GM21737 (cell line): Measurements from ENCODE around the gene RPF1.
"Not testable (repeated sequence)": the region's sequence is repeated elsewhere in the genome, so short reads cannot be mapped to it uniquely, and the experiment has no call there.

Experiments
- ATAC-seq: cut with Tn5 transposase; IDR thresholded peaks from one replicate; pipeline ENCODE4 v1.9.1; 2021; ENCODE audit warnings: mild to moderate bottlenecking, moderate library complexity; ENCODE audit not compliant: unreplicated experiment

The RPF1 gene

GRCh38 chr1:84492726-84493125 is 13.7 kb downstream of the RPF1 start:
- ATAC-seq: no peak

GRCh38 chr1:84493747-84494146 is 14.7 kb downstream of the RPF1 start:
- no peak for ATAC-seq

GRCh38 chr1:84496498-84496897 is 17.4 kb downstream of the RPF1 start:
- no peak for ATAC-seq

- no peak for ATAC-seq
Measured at GRCh38 chr1:84497631-84498275, 18.7 kb downstream of the RPF1 start.

GRCh38 chr1:84502927-84503326 is 23.9 kb downstream of the RPF1 start:
- ATAC-seq: no peak

GRCh38 chr1:84504580-84505492 is 25.8 kb downstream of the RPF1 start:
- ATAC-seq: no peak

GRCh38 chr1:84505493-84506001 is 26.5 kb downstream of the RPF1 start:
- ATAC-seq: peak; percentile 30

- ATAC-seq: peak; percentile 82
Measured at GRCh38 chr1:84506002-84506728, 27.1 kb downstream of the RPF1 start, which contains the start of the genes GNG5 and SPATA1. GNG5 (minus strand) TSS chr1:84506581; CDS start chr1:84506091, 490 bp downstream. SPATA1 (plus strand) TSS chr1:84506386; CDS start chr1:84516360, 9,974 bp downstream.

- no peak for ATAC-seq
Measured at GRCh38 chr1:84506729-84507453, 27.8 kb downstream of the RPF1 start.

- ATAC-seq: not testable (repeated sequence)
Measured at GRCh38 chr1:84507887-84508286, 28.8 kb downstream of the RPF1 start.

GRCh38 chr1:84508510-84508909 is 29.4 kb downstream of the RPF1 start:
- no peak for ATAC-seq

GRCh38 chr1:84509029-84509428 is 30.0 kb downstream of the RPF1 start:
- no peak for ATAC-seq

- no peak for ATAC-seq
Measured at GRCh38 chr1:84510165-84510564, 31.1 kb downstream of the RPF1 start.

- no peak for ATAC-seq
Measured at GRCh38 chr1:84510668-84511067, 31.6 kb downstream of the RPF1 start.

GRCh38 chr1:84524590-84524989 is 45.5 kb downstream of the RPF1 start:
- no peak for ATAC-seq

GRCh38 chr1:84525779-84526178 is 46.7 kb downstream of the RPF1 start:
- ATAC-seq: no peak

GRCh38 chr1:84538599-84538998 is 59.5 kb downstream of the RPF1 start:
- no peak for ATAC-seq

- ATAC-seq: no peak
Measured at GRCh38 chr1:84539972-84540371, 60.9 kb downstream of the RPF1 start.

GRCh38 chr1:84540759-84541158 is 61.7 kb downstream of the RPF1 start:
- ATAC-seq: no peak

- no peak for ATAC-seq
Measured at GRCh38 chr1:84541679-84542078, 62.6 kb downstream of the RPF1 start.
